MV-4-11 (cell line): ENCODE data around the gene NAPEPLD.
"Not testable (repeated sequence)": the region's sequence is repeated elsewhere in the genome, so short reads cannot be mapped to it uniquely, and the experiment has no call there.

Source experiments
- DNase-seq: peaks from one replicate; lab custom pipeline; 2025; lab: John Stamatoyannopoulos, UW

The NAPEPLD gene

DNA sequence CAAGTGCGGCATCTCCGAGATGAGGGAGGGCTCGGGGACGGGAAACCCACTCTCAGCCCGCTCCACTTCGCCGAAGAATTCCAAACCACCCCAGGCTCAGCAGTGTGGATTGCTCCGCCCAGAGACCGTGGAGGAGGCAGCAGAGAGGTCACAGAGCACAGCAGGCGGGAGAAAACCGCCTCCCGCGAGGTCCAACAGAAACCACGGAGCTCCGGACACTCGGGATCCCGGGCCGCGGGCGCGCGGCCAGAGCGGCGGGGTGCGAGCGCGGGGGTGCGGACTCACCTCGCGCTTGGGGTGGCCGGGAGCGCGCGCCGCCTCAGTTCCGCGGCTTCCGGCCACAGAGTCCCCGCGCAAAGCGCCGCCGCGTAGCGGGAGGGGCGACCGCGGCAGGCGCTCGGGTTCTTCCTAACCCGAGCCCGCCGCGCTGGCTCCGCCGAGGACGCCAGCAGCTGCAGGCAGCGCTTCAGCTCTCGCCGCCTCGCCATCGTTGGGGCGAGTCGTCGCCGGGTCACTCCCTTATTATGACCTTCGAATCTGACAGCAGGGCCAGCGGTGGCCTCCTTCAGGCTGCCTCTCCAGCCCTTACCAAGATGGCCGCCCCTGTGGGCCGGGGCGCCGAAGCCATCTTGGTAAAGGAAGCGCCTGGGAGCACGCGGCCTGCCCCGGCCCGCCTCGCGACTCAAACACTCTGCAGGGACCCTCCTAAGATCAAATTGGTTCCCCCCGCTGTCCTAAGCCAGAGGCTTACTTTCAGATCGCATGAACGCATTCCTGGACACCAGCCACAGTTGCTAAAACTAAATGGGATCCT is at the start of gene NAPEPLD:
TSS of gene NAPEPLD (minus strand) at position 106 of the 814 bp plus-strand sequence. CDS start 20,323 bp downstream, outside the sequence.
- DNase-seq: peak; percentile 66

DNA sequence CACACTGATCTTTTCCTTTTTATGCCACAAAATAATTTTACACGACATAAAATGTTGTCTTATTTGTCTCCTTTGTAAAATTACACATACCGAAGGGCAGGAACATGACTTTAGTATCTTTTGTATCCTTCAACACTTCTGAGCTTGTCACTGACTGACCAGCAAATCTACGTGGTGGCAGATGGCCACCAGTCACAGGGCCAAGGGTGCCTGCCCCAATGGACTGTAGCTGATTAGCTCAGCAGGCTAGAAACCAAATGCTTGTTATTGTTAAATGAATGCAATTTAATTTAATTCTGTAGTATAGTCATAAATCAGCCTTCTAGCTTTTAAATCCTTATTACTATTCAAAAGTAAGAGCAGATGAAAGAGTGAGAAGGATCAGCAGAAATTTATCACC is 49.2 kb upstream of the NAPEPLD start:
- DNase-seq: not testable (repeated sequence)

DNA sequence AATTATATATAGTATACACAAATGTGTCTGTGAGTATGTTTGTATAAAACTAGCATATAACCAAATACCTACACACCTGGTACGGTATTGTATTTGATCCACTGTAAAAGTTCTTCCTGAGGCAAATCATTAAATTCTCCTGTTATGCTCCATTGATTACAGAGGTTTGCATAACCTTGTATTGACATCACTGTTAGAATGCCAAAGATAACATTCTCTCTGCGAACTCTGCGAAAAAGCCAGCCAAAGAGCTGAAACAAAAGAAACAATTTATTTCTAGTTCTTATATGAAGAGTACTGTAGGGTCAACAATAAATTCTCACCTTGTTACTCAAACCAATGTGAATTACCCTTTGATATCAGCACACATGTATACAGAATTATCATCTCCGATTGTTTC is 46.5 kb upstream of the NAPEPLD start:
- not testable (repeated sequence) for DNase-seq

DNA sequence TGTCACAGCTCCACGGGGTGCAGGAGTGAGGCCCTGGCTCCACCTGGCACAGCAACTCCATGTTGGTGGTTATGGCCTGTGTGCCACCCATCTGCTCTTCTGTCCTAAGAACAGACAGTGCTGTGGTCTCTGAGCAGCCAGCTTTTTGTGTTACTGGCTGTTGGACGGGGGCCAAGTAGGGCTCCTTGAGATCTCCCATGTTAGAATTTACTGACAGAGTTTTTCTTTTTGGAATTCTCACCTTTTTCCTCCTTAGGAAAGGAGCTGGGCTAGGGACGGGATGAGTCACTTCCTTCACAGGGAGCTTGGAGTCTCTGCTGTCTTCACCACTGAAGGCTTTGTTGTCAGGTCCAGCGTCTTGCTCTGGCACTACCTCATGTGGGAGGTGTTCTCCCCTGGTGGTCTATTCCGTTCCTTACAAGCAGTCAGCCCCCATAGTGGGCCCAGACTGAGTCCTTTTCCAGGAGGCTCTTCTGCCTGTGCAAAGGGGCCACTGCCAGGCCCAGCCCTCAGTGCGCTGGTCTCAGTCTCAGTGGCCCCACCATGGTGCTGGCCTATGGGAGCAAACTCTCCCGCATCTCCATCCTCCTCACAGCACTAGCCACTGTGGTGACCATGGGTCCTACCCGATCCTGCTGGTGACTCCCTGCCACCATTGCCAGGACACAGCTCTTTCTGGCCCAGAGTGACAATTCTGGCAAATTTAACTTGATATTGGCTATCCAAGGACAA is 23.7 kb upstream of the NAPEPLD start:
- not testable (repeated sequence) for DNase-seq

DNA sequence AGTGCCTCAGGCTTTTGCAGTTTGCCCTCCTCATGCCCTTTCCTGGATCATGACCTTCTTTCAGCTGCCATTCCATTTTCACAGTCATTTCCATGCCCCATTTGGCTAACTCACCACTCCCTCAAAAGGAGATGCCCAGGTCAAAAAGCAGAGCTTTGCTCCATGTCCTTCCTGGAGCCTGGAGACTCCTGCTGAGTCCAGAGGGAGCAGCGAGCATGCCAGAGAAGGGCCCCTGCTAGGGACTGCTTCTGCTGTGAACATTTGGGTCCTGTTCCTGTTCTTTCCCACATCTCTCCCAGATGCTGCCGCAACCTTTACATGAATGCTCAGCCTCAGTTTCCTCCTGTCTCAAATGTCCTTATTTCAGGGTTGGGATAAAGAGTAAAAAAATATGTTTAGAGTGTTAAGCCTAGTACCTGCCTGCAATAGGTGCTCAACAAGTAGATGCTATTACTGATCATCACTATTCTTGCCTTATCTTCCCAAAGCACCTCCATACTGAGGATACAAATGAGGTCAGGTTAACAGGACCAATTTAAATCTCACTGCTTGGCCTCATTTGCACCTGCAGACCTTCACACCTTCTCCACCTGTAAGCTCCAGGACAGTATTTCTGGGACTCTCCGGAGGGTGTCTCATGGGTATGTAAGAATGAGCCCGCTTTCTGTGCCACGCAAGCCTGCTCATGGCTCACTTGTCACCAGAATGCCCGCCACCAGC is 23.0 kb upstream of the NAPEPLD start:
- not testable (repeated sequence) for DNase-seq

DNA sequence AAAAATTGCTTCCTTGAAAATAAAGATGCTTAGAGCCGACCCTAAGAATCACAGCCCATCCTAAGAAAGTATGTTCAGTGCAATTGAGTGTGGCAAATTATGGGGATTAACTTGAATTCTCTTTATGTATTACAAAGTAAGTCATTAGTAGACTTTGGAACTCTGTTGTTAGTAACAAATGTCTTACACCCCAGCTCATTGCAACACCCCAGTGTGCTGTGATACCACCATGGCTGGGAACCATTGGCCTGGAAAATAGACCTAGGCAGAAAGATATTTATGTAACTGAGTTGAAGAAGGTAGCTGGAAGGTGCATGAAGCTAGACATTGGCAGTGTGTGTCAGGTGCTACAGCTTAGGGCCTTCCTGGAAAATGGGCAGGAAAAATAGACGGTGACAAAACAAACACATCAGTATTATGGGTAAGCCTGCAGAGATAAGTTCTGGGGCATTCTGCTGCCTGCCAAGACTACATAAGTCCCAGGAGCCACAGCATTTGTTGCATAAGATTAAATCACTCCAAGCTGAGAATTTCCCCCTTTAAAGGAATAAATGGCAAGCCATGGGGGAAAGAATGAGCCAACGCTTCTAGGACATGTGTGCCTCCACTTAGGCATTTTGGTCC is 18.1 kb upstream of the NAPEPLD start:
- DNase-seq: not testable (repeated sequence)

DNA sequence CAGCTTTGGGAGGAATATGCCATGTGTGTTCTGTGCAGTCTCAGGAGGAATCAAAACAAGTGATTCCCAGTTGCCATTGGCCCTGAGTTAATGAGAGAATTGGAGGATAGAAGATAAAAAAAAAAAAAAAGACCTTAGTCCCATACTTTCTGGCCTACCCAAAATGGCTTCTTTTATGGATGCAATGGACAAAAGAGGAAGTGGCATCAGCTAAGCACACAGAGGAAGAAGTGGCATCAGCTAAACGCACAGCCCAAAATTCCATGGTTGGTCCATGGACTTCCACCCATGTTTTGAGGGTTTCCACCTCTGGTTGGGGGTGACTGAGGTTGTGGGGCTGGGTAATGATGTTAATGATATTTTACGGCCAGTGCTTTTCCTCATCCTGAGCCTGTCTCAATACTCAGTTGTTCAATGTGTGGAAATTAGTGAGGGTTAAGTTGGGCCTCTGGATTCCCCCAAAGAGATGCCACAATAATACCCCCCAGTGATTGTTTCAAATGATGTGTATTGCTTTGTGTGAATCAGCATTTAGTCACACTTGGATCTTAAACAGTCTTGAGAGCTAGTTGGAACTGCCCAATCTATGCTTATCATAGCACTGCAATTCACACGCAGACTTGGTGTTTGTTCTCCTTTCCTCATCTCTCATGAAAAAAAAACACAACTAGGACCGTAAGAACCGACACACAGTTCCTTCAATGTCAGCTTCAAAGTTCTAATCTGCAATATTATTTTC is 14.4 kb upstream of the NAPEPLD start:
- not testable (repeated sequence) for DNase-seq

DNA sequence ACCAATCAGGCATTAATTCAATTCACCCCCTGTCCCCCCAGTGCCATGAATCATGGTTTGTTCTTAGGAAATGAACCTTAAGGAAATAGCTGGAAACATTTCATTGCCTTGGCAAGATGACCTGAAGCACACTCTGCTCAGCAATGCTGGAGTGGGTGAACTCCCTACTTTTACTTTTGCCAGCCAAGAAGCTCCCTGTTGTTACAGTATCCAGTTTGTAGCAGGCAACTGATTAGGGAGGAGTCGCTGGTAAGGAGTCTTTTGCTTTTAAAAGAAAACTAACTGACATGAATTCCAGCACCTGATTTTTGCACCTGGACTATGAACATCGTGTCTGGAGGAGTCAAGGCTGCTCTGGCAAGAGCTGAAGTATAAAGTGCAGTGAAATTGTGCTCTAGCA is 13.7 kb upstream of the NAPEPLD start:
- not testable (repeated sequence) for DNase-seq

DNA sequence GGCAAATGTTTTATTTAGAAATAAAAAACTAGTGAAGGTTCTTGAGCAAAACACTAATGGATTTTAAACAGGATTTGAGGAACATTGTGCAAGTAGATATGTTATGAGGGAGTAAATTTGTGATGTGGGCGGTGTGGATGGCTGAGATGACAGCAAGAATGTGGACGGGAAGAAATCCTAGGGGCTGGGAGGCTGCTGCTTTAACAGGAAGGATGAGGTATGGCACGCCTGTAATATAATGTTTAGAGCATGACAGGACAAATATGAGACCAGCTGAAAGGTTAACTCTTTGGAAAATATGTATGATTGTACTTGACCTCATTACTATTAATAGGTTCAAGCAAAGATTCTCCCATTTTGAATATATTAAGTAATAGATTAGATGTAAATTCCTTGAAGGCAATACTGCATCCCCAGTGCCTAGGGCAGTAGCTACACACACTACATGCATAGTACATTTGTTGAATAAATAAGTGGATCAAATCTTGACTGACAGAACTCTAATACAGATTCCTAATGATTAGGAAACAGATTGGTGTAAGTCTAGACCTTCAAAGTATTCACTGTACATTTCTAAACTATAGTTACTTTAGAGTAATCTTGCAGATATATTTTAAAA is 13.2 kb upstream of the NAPEPLD start:
- DNase-seq: not testable (repeated sequence)

DNA sequence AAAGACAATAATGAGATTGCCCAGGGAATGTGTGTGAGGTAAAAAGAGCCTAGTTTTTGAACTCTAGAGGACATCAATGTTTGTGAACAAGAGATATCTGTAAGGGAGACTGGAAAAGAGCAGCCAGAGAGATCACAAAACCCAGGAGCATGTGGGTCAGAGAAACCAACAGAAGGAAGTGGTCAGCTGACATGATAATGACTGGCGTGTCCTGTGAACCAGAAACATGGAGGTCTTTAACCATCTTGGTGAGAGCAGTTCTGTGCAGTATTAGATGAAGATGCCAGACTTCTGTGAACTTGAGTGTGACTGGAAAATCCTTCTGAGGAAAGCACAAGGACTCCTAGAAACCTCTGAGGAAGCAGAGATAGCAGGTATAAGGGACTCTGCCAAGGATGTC is 10.2 kb upstream of the NAPEPLD start:
- DNase-seq: not testable (repeated sequence)

DNA sequence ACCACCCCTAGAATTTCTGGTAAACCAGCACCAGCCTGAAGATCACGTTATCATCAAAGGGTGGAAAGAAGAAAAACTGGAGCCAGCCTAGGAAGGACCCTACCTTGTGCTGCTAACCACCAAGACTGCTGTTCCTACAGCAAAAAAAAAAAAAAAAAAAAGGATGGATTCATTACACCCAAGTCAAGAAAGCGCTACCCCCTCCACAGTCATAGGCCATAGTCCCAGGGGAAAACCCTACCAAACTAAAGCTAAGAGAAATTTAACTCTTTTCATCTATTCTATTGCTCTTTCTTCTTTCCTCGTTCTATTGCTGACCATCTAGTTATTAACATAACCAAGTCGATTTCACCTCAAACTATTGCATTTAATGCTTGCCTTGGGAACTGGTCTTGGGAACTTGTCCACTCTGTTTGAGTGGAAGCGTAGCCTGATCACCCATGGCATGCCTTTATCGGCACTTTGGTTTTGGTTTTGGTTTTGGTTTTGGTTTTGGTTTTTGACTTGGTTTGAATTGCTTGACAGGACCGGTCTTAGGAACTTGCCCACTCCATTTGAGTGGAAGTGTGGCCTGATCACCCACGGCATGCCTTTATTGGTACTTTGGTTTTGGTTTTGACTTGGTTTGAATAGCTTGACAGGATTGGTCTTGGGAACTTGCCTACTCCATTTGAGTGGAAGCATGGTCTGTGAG is 6.6 kb upstream of the NAPEPLD start:
- DNase-seq: not testable (repeated sequence)

DNA sequence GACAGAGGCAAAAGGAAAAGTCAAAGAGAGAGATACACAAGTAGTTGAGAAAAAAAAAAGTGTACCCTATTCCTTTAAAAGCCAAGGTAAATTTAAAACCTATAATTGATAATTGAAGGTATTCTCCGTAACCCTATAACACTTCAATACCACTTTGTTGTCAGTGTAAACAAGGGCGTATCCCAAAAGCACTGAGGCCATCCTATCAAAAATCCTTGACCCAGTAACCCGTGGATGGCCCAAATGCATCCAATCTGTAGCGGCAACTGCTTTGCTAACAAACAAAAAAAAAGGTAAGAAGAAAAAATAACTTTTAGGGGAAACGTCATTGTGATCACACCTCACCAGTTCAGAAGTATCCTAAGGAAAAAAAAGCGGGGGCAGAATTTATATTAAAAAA is 5.1 kb upstream of the NAPEPLD start:
- no peak for DNase-seq

DNA sequence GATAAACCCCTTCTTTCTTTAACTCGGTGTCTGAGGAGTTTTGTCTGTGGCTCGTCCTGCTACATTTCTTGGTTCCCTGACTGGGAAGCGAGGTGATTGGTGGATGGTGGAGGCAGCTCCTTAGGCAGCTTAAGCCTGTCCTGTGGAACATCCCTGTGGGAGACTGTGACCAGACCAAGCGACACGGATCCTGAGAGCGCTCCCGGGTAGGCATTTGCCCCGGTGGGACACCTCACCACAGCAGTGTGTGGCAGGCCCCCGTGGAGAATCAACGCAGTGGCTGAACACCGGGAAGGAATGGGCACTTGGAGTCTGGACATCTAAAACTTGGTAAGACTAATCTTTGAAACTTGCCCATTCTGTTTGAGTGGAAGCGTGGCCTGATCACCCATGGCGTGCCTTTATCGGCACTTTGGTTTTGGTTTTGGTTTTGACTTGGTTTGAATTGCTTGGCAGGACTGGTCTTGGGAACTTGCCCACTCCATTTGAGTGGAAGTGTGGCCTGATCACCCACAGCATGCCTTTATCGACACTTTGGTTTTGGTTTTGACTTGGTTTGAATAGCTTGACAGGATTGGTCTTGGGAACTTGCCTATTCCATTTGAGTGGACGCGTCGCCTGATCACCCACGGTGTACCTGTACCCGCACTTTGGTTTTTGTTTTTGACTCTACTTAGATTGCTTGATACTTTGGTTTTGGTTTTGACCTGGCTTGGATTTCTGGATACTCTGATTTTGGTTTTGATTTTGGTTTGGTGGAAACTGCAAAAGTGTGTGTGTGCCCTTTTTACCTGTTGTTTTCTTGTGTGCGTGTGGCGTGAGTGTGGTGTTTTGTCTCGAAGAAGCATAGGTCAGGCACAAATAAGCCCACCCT is 4.1 kb upstream of the NAPEPLD start:
- DNase-seq: not testable (repeated sequence)

DNA sequence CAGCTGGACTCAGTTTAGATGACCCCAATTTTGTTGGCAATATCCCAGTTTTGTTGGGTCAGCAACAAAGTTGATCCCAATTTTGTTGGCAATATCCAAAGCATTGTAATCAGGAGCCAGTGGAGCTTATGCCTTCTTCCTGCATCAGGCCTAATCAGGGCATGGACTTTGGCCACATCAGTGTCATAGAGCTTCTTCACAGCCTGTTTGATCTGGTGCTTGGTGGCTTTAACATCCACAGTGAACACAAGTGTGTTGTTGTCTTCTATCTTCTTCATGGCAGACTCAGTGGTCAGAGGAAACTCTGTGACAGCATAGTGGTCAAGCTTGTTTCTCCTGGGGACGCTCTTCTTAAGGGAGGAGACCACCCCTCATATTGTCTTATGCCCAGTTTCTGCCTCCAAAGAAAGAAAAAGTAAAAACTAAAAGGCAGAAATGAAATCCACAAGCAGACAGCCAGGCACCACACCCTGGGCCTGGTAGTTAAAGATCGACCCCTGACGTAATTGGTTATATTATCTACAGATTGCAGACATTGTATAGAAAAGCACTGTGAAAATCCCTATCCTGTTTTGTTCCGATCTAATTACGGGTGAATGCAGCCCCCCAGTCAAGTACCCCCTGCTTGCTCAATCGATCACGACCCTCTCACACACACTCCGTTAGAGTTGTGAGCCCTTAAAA is 3.2 kb upstream of the NAPEPLD start:
- DNase-seq: not testable (repeated sequence)

DNA sequence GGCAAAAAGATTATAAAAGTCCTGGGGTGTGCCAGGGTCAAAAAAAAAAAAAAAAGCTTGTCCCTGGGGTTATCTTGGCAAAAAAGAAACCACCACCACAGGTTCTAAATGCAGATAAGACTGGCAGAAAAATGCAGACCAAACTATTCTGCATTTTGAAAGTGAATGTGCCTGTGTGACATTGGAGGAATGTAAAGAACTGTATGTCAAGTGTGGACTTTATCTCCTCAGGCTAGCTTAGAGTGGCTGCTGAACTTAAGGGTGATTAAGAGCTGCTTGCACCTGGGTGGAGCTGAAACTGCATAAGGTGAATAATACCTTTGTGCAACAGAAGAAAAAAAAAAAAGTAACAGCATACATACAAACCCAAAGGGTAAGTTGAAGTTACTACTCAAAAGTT is 1.3 kb upstream of the NAPEPLD start:
- no peak for DNase-seq

DNA sequence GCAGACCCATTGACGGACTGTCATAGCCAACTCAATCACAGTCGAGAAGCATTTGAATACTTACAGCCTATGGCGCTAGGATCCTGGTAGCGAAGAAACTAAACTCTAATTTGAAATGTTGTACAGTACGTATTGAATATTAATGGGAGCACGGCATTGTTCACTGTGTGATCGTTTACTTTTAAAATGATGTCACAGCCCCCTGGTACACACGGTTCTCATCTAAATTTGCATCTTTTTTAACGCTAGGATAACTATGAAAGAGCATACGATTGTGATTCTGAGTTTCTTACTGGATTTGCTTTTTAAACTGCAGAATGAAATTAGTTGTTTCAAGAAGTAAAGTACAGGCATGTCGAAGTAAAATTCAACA is 895 bp upstream of the NAPEPLD start:
- DNase-seq: no peak

DNA sequence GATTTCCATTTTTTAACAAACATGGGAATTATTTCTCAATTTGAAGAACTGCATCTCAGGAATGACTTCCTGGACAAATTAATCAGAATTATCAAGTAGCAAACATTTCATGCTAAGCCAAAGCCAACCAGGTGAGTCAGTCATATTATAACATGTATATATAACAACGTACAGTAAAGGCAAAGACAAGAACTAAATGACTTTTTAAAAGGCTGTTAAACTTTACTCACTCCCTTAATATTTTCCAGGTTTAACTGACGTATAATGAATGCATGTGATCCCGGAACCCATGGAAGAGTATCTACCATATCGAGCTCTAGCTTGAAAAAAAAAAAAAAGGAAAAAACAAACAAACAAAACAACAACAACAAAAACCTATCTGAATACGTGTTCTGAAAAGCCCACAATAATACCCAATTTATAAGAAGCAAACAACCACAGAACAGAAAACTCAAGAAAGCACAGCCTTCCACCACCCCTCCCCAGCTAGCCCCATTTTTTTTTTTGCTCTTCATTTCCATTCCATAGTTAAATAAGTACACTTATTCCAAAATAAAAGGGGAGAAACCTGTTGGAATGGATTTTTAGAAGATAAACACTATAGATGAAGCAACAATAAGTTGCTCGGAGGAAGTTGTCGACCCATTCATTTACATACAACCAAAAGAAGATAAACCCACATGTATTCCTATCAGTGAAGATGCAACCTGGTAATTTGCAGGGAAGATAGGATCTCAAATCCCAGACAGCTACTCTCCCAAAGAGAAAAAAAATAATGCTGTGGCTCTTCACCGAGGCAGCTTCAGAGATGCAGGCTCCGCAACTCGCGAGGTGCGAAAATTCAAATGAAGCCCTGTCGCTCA is 537 bp downstream of the NAPEPLD start:
- DNase-seq: no peak

DNA sequence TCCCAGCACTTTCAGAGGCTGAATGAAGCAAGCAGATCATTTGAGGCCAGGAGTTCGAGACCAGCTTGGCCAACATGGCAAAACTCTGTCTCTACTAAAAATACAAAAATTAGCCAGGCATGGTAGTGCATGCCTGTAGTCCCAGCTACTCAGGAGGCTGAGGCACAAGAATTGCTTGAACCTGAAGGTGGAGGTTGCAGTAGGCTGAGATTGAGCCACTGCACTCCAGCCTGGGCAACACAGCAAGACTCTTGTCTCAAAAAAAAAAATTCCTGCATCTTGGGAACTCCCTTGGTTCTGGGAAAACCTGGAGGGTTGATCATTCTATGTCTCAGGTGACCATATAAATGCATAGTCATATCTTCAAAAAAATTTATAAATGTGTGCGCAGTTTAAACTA is 4.1 kb downstream of the NAPEPLD start:
- not testable (repeated sequence) for DNase-seq
